ENCODE data around the gene SMURF2. TPM values are rescaled to one million over a fixed set of nuclear protein-coding genes. Genes with fewer than 3 reads are reported as not detected.

SMURF2 gene
- total RNA-seq, 1 experiment from 2014 or later, result 76.6 TPM

- Histone ChIP-seq H3K9ac (ENCODE audit: low read length) (no peak overlapping the region), H3K4me2 (ENCODE audit: low read length) (no peak overlapping the region), H3K27ac (ENCODE audit: low read length) (no peak overlapping the region), H3F3A (ENCODE audit: low read length, unreplicated experiment) (peaks cover 16% of the 10 kb centered on the region), H2AFZ (ENCODE audit: low read length) (no peak overlapping the region), H3K27me3 (ENCODE audit: low read length) (no peaks in the 10 kb centered on the region), H3K79me2 (ENCODE audit: low read length) (peaks cover 98% of the 10 kb centered on the region), H3K9me3 (ENCODE audit: low read length) (no peaks in the 10 kb centered on the region), H4K20me1 (ENCODE audit: low read length) (peaks cover 56% of the 10 kb centered on the region), H3K4me1 (ENCODE audit: insufficient read depth, low read length) (peaks cover 10% of the 10 kb centered on the region), H3K36me3 (ENCODE audit: low read depth, low read length) (peaks cover 4% of the 10 kb centered on the region; the same call in 1 of the 2 replicates), H3K9me2 (replicated peaks; ENCODE audit: low read length) (no peaks in the 10 kb centered on the region), H3K4me3 (ENCODE audit: low read length) (no peak overlapping the region)
- ATAC-seq, result no peak
- CTCF ChIA-PET, result interaction anchor here (0.5 kb wide), 1 partner anchor 114 kb away, joined by 4 read pairs; no protein-coding TSS in a partner anchor
- TF ChIP-seq CTCF (conservative IDR thresholded peaks at IDR 0.05; ENCODE audit: low read depth, low read length) (no peak), EZH2 (IDR thresholded peaks at IDR 0.05; ENCODE audit: low read length, unreplicated experiment) (no peak), EZH2phosphoT487 (IDR thresholded peaks at IDR 0.05; ENCODE audit: borderline replicate concordance, low read length) (no peak)
- no peak for DNase-seq
- intact Hi-C loops (cut with micrococcal nuclease), result loop anchor here (10.0 kb wide), 2 partner anchors 59 to 179 kb away; no protein-coding TSS in a partner anchor
- BruUV-seq (replicated peaks), result no TSS peak
- POLR2A ChIA-PET (ENCODE audit: unreplicated experiment), result no interaction called here
These were observed 58.1 kb downstream of the SMURF2 start for GRCh38 chr17:64603987-64604386.

GRCh38 chr17:64599827-64600226 is 62.3 kb downstream of the SMURF2 start:
- intact Hi-C loops (cut with micrococcal nuclease), result loop anchor here (10.0 kb wide), 2 partner anchors 55 to 175 kb away; no protein-coding TSS in a partner anchor
- no peak for ATAC-seq
- POLR2A ChIA-PET (ENCODE audit: unreplicated experiment), result no interaction called here
- H3K27ac ChIP-seq (ENCODE audit: low read length), result no peak overlapping the region
- H3K27me3 ChIP-seq (ENCODE audit: low read length), result no peaks in the 10 kb centered on the region
- H3K9me2 ChIP-seq (replicated peaks; ENCODE audit: low read length), result no peaks in the 10 kb centered on the region
- H3K9ac ChIP-seq (ENCODE audit: low read length), result no peak overlapping the region
- H3K4me3 ChIP-seq (ENCODE audit: low read length), result no peak overlapping the region
- H3K4me2 ChIP-seq (ENCODE audit: low read length), result no peak overlapping the region
- H3F3A ChIP-seq (ENCODE audit: low read length, unreplicated experiment), result peaks cover 8% of the 10 kb centered on the region
- H3K36me3 ChIP-seq (ENCODE audit: low read depth, low read length), result peaks cover 26% of the 10 kb centered on the region
- peaks cover 38% of the 10 kb centered on the region; the same call in 1 of the 2 replicates for H4K20me1 ChIP-seq (ENCODE audit: low read length)
- CTCF ChIA-PET, result no interaction called here
- H3K4me1 ChIP-seq (ENCODE audit: insufficient read depth, low read length), result no peaks in the 10 kb centered on the region
- DNase-seq, result no peak
- TF ChIP-seq EZH2phosphoT487 (IDR thresholded peaks at IDR 0.05; ENCODE audit: borderline replicate concordance, low read length) (no peak), CTCF (conservative IDR thresholded peaks at IDR 0.05; ENCODE audit: low read depth, low read length) (no peak), EZH2 (IDR thresholded peaks at IDR 0.05; ENCODE audit: low read length, unreplicated experiment) (no peak)
- H2AFZ ChIP-seq (ENCODE audit: low read length), result no peak overlapping the region
- H3K9me3 ChIP-seq (ENCODE audit: low read length), result no peaks in the 10 kb centered on the region
- no TSS peak for BruUV-seq (replicated peaks)
- peaks cover 94% of the 10 kb centered on the region for H3K79me2 ChIP-seq (ENCODE audit: low read length)

- CTCF ChIA-PET, result no interaction called here
- no peak overlapping the region for H3K4me2 ChIP-seq (ENCODE audit: low read length)
- H3K36me3 ChIP-seq (ENCODE audit: low read depth, low read length), result peaks cover 30% of the 10 kb centered on the region
- H3K9me3 ChIP-seq (ENCODE audit: low read length), result no peaks in the 10 kb centered on the region
- POLR2A ChIA-PET (ENCODE audit: unreplicated experiment), result no interaction called here
- no peaks in the 10 kb centered on the region for H3K4me1 ChIP-seq (ENCODE audit: insufficient read depth, low read length)
- H3K9ac ChIP-seq (ENCODE audit: low read length), result no peak overlapping the region
- intact Hi-C loops (cut with micrococcal nuclease), result no loop called here
- H3K27ac ChIP-seq (ENCODE audit: low read length), result no peak overlapping the region
- H3K9me2 ChIP-seq (replicated peaks; ENCODE audit: low read length), result no peaks in the 10 kb centered on the region
- H3F3A ChIP-seq (ENCODE audit: low read length, unreplicated experiment), result peaks cover 8% of the 10 kb centered on the region
- peaks cover 91% of the 10 kb centered on the region for H3K79me2 ChIP-seq (ENCODE audit: low read length)
- H4K20me1 ChIP-seq (ENCODE audit: low read length), result peaks cover 34% of the 10 kb centered on the region; the same call in 1 of the 2 replicates
- ATAC-seq (peak; percentile 42; the same call in 1 of the 2 replicates), DNase-seq (no peak)
- no peak overlapping the region for H3K4me3 ChIP-seq (ENCODE audit: low read length)
- H2AFZ ChIP-seq (ENCODE audit: low read length), result no peak overlapping the region
- H3K27me3 ChIP-seq (ENCODE audit: low read length), result no peaks in the 10 kb centered on the region
- TF ChIP-seq CTCF (conservative IDR thresholded peaks at IDR 0.05; ENCODE audit: low read depth, low read length), result no peak
- TF ChIP-seq EZH2phosphoT487 (IDR thresholded peaks at IDR 0.05; ENCODE audit: borderline replicate concordance, low read length), result no peak
- no peak for TF ChIP-seq EZH2 (IDR thresholded peaks at IDR 0.05; ENCODE audit: low read length, unreplicated experiment)
- BruUV-seq (replicated peaks), result no TSS peak
These were observed 62.9 kb downstream of the SMURF2 start for GRCh38 chr17:64599187-64599676.
